Activated naive CD8-positive, alpha-beta T cell treated with anti-CD3 and anti-CD28 coated beads, Interleukin-2, amount 50 U/mL, for 24 hours (primary cell): ENCODE data around the gene OGN.

Experiments used
- ATAC-seq: fragments of 150-1000 bp; cut with Tn5 transposase; one replicate; pipeline ENCODE4 v1.10.0; 2021
- DNase-seq: peaks from one replicate; pipeline ENCODE4 v3.0.0; 2021
- H3K27ac Mint-ChIP-seq: one replicate; pipeline ENCODE4 v1.8.0; 2021; ENCODE audit warnings: mild to moderate bottlenecking, mixed read lengths
- H3K27me3 Mint-ChIP-seq: one replicate; pipeline ENCODE4 v1.8.0; 2021; ENCODE audit warnings: mixed read lengths
- H3K36me3 Mint-ChIP-seq: one replicate; pipeline ENCODE4 v1.8.0; 2021; ENCODE audit warnings: low read depth, mixed read lengths
- H3K4me1 Mint-ChIP-seq: one replicate; pipeline ENCODE4 v1.8.0; 2021; ENCODE audit warnings: mixed read lengths
- H3K4me3 Mint-ChIP-seq: one replicate; pipeline ENCODE4 v1.8.0; 2021; ENCODE audit warnings: mild to moderate bottlenecking, moderate library complexity, mixed read lengths
- H3K9me3 Mint-ChIP-seq: one replicate; pipeline ENCODE4 v1.8.0; 2021; ENCODE audit warnings: mixed read lengths

The OGN gene

DNA sequence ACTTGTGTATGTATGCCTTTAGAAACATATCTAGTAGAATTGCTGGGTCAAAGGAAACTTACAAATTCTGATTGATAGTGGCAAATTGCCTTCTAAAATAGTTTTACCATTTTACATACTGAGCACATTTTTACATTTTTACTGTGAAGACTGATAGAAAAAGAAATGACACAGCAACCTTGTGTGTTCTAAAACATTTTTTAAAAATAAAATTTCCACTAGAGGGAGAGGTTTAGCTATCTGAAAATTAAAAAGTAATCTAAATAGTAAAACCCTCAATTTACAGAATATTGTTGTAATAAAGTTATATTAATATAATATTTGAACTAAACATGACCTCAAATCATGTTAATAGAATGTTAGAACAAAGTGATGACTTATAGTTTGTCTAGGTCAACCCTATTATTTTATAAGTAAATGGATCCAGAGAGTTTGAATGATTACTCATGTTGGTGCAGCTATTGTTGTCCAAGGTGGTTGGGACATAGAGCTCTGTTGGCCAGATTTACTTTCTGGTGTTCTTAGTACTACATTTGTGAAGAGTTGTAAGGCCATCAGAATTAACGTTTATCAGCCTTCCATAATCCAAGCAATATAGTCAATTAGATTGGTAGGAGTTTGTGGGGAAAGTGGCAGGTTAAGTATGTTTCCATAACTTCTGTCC lies 61.4 kb downstream of the OGN start:
- H3K9me3 Mint-ChIP-seq, result peaks cover 5% of the 10 kb centered on the region
- H3K27me3 Mint-ChIP-seq, result no peaks in the 10 kb centered on the region
- DNase-seq (no peak), ATAC-seq (no peak)
- peaks cover 47% of the 10 kb centered on the region for H3K36me3 Mint-ChIP-seq
- no peak overlapping the region for H3K27ac Mint-ChIP-seq
- H3K4me1 Mint-ChIP-seq, result no peaks in the 10 kb centered on the region
- H3K4me3 Mint-ChIP-seq, result no peak overlapping the region

DNA sequence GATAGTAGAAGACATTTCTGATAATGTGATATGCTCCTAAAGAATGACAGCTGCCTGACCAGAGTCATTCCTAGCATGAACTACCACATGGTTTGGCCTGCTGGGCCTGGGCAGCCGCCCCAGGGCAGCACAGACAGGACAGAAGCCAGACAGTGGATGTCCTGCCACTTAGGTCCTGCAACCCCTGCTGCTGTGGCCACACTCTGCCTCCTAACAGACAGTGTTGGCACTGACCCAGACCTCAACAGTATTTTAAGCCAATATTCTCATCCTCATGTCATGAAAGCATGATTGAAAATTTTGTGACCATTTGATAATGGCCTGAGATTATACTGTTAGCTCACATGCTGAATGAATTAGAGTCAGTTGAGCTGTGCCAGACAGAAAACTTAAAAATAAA lies 62.8 kb downstream of the OGN start:
- Mint-ChIP-seq H3K4me1 (no peaks in the 10 kb centered on the region), H3K36me3 (peaks cover 48% of the 10 kb centered on the region), H3K27ac (no peak overlapping the region), H3K27me3 (no peaks in the 10 kb centered on the region), H3K9me3 (peaks cover 5% of the 10 kb centered on the region), H3K4me3 (no peak overlapping the region)
- ATAC-seq, result no peak
- no peak for DNase-seq

DNA sequence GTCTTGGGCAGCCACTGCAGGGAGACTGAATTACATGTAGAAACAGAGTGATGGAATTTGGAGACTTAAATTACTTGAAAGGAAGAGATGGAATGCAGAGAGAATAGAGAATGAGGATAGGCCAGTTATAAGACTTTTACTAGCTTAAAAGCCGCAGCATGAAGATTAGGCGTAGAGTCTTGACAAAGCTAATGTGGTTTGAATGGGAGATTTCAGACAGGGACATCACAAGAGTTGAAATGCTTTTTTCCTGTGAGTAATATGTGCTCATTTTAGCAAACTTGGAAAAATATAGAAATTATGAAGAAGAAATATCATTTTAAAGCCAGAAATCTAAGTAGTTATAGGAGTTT lies 71.1 kb downstream of the OGN start:
- H3K27ac Mint-ChIP-seq, result no peak overlapping the region

More for the DNA sequence above, 71.1 kb downstream of the OGN start:
- no peaks in the 10 kb centered on the region for H3K9me3 Mint-ChIP-seq
- peaks cover 32% of the 10 kb centered on the region for H3K36me3 Mint-ChIP-seq
- no peak for ATAC-seq
- DNase-seq, result no peak
- peaks cover 4% of the 10 kb centered on the region for H3K4me1 Mint-ChIP-seq
- H3K4me3 Mint-ChIP-seq, result no peak overlapping the region
- H3K27me3 Mint-ChIP-seq, result no peaks in the 10 kb centered on the region
